HCT116 (cell line): ENCODE data around the gene AP3D1. TPM values are rescaled to one million over a fixed set of nuclear protein-coding genes. Genes with fewer than 3 reads are reported as not detected.
"Not testable (repeated sequence)": the region's sequence is repeated elsewhere in the genome, so short reads cannot be mapped to it uniquely, and the experiment has no call there.

ENCODE experiments used
- ATAC-seq: fragments of 200-7000 bp; cut with Tn5 transposase; 2 replicates; pipeline ENCODE4 v1.9.1; 2020; ENCODE audit warnings: mild to moderate bottlenecking, moderate library complexity
- BruUV-seq: library from RNA; stranded (reverse); fragments of 400-500 nt; replicated peaks from 2 replicates; lab custom pipeline; 2021; lab: Mats Ljungman, UMichigan
- CTCF ChIA-PET: fragments of 300-600 bp; sonication (Branson Sonifier 250); formaldehyde crosslinking; loops from one replicate; lab custom pipeline; 2021; ENCODE audit warnings: antibody characterized with exemption; lab: Charles Lee
- POLR2A ChIA-PET: fragments of 300-600, 350-600 bp; sonication (Branson Sonifier 250); formaldehyde crosslinking; loops from one replicate; lab custom pipeline; 2021; ENCODE audit warnings: antibody characterized with exemption; lab: Charles Lee
- RAD21 ChIA-PET, 2 experiments: fragments of 300-600 bp; sonication (Branson Sonifier 250); formaldehyde crosslinking; loops; one replicate each; lab custom pipeline; 2023; ENCODE audit warnings: low total read pairs in 2 of 2; ENCODE audit not compliant: uncharacterized antibody in 2 of 2, unreplicated experiment in 2 of 2, low non-redundant PET in 1 of 2; lab: Charles Lee
- DNase-seq: peaks from one replicate; pipeline ENCODE4 v3.0.0-alpha.2; 2010; ENCODE audit warnings: low read depth, low spot score
- H2AFZ ChIP-seq: fragments of 200-600 bp; shearing (Covaris generic), sonication (generic); 2 replicates; pipeline ENCODE4 v1.6.1; 2017; ENCODE audit warnings: low read depth, mixed run types, mixed read lengths, antibody characterized with exemption, low read length; ENCODE audit not compliant: poor library complexity, severe bottlenecking
- H3K27ac ChIP-seq: 2 replicates; pipeline ENCODE4 v1.5.1; 2012; ENCODE audit warnings: low read depth, low read length
- H3K27me3 ChIP-seq: fragments of 200-600 bp; sonication (generic); 2 replicates; pipeline ENCODE4 v1.6.1; 2016; ENCODE audit warnings: mixed run types, low read length, mixed read lengths; ENCODE audit not compliant: insufficient read depth
- H3K36me3 ChIP-seq, 2 experiments: fragments of 200-500 bp in 1 of 2; fragments of 200-600 bp in 1 of 2; sonication (Bioruptor generic) in 1 of 2; sonication (generic) in 1 of 2; 2 replicates each; pipeline versions ENCODE4 v1.5.1 to v1.6.1; 2014 to 2016; ENCODE audit warnings: low read length in 2 of 2, inconsistent platforms in 1 of 2, mixed read lengths in 1 of 2, mixed run types in 1 of 2; ENCODE audit not compliant: insufficient read depth in 2 of 2, control insufficient read depth in 1 of 2
- H3K4me1 ChIP-seq, 2 experiments: fragments of 200-600 bp in 1 of 2; sonication (generic) in 1 of 2; 2 replicates each; pipeline versions ENCODE4 v1.5.1 to v1.6.1; 2012 to 2017; ENCODE audit warnings: low read length in 2 of 2, inconsistent platforms in 1 of 2, mild to moderate bottlenecking in 1 of 2, mixed read lengths in 1 of 2, mixed run types in 1 of 2, moderate library complexity in 1 of 2; ENCODE audit not compliant: insufficient read depth in 2 of 2, control insufficient read depth in 1 of 2
- H3K4me2 ChIP-seq: fragments of 200-600 bp; sonication (generic); 2 replicates; pipeline ENCODE4 v1.6.1; 2017; ENCODE audit warnings: mixed run types, low read length, mixed read lengths
- H3K4me3 ChIP-seq, 2 experiments: fragments of 200-600 bp in 1 of 2; sonication (generic) in 1 of 2; replicated peaks in 1 of 2; 2 replicates each; pipeline ENCODE4 v1.5.1; 2011 to 2016; ENCODE audit warnings: low read length in 2 of 2, control low read depth in 1 of 2, low read depth in 1 of 2, mild to moderate bottlenecking in 1 of 2, mixed read lengths in 1 of 2, mixed run types in 1 of 2
- H3K79me2 ChIP-seq: fragments of 200-600 bp; sonication (generic); 2 replicates; pipeline ENCODE4 v1.6.1; 2017; ENCODE audit warnings: mild to moderate bottlenecking, mixed run types, low read length, moderate library complexity, mixed read lengths; ENCODE audit not compliant: insufficient read depth
- H3K9ac ChIP-seq: fragments of 200-600 bp; sonication (generic); 2 replicates; pipeline ENCODE4 v1.6.1; 2016; ENCODE audit warnings: low read length, mixed read lengths
- H3K9me2 ChIP-seq: fragments of 200-600 bp; sonication (generic), shearing (Covaris generic); 2 replicates; pipeline ENCODE4 v1.6.1; 2017; ENCODE audit warnings: mixed run types, mild to moderate bottlenecking, moderate library complexity; ENCODE audit not compliant: insufficient read depth
- H3K9me3 ChIP-seq, 2 experiments: fragments of 200-500 bp in 1 of 2; fragments of 200-600 bp in 1 of 2; sonication (Bioruptor generic) in 1 of 2; sonication (generic) in 1 of 2; 2 replicates each; pipeline ENCODE4 v1.6.1; 2014 to 2017; ENCODE audit warnings: low read length in 2 of 2, mixed read lengths in 2 of 2, inconsistent platforms in 1 of 2, low read depth in 1 of 2, mild to moderate bottlenecking in 1 of 2, mixed run types in 1 of 2, moderate library complexity in 1 of 2; ENCODE audit not compliant: control insufficient read depth in 1 of 2, insufficient read depth in 1 of 2
- H4K20me1 ChIP-seq: fragments of 200-600 bp; sonication (generic), shearing (Covaris generic); 2 replicates; pipeline ENCODE4 v1.6.1; 2017; ENCODE audit warnings: mixed run types, mild to moderate bottlenecking, moderate library complexity; ENCODE audit not compliant: insufficient read depth
- EGR1 ChIP-seq: IDR thresholded peaks from 2 replicates; pipeline ENCODE4 v1.6.1; 2012; ENCODE audit warnings: low read depth
- JUND ChIP-seq: IDR thresholded peaks from 2 replicates; pipeline ENCODE4 v1.6.1; 2012
- POLR2A ChIP-seq: IDR thresholded peaks from 2 replicates; pipeline ENCODE4 v1.7.0; 2011; ENCODE audit warnings: borderline replicate concordance; ENCODE audit not compliant: insufficient read depth, insufficient read length; ENCODE audit errors: extremely low read depth
- RAD21 ChIP-seq: IDR thresholded peaks from 2 replicates; pipeline ENCODE4 v1.6.1; 2012; ENCODE audit warnings: low read depth, mild to moderate bottlenecking
- intact Hi-C: fragments of 100-400 bp; cut with micrococcal nuclease; formaldehyde crosslinking; loops from 2 replicates; pipeline ENCODE4 v1.10.0; 2022
- total RNA-seq: library from RNA; stranded (reverse); gene quantifications from one replicate; pipeline ENCODE4 v1.2.1, GENCODE V29; 2021; ENCODE audit not compliant: unreplicated experiment
- TF ChIP-seq, protein P1 (sequence below): IDR thresholded peaks from 2 replicates; pipeline ENCODE4 v1.6.1; 2012

The AP3D1 gene
- total RNA-seq, 1 experiment from 2014 or later = 137 TPM

DNA sequence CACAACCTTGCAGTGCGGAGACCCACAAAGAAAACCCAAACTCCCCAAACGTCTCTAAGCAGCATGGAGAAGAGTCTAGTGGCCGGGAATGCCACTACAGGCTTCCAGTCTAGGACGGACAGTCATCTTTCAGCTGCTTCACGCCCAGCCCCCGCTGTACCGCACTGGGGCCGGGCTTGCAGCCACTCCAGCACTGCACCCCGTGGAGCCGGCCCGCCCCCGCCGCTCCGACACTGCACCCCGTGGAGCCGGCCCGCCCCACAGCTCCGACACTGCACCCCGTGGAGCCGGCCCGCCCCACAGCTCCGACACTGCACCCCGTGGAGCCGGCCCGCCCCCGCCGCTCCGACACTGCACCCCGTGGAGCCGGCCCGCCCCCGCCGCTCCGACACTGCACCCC lies 23.1 kb downstream of the AP3D1 start:
- Histone ChIP-seq H3K79me2 (peaks cover 41% of the 10 kb centered on the region), H3K36me3 (peaks cover 16 to 57% of the 10 kb centered on the region in 2 experiments)
- H4K20me1 ChIP-seq, CTCF ChIA-PET, H3K9ac ChIP-seq, H3K4me3 ChIP-seq, ATAC-seq, DNase-seq, H3K4me2 ChIP-seq, H3K27ac ChIP-seq, BruUV-seq, H3K9me2 ChIP-seq, H2AFZ ChIP-seq, H3K27me3 ChIP-seq, POLR2A ChIA-PET, H3K4me1 ChIP-seq, H3K9me3 ChIP-seq, RAD21 ChIA-PET, intact Hi-C loops: not testable (repeated sequence)

DNA sequence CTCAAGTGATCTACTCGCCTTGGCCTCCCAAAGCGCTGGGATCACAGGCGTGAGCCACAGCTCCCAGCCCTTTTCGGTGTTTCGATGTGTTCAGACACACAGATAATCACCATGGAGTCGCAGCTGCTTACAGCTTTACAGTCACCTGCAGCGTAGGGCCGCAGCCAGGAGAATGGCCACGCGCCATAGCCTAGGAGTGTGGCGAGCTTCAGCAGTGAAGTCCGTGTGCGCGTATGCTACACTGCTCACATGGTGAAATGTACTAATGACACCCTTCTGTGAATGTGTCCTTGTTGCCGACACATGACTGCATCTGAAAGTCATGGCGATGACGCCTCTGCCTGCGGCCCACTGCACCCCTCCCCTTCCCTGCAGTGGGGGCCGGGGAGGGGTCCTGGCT lies 23.6 kb downstream of the AP3D1 start:
- DNase-seq (no peak), ATAC-seq (peak; percentile 29; the same call in 1 of the 2 replicates)
- Histone ChIP-seq H3K9me2 (no peaks in the 10 kb centered on the region), H3K4me3 (no peak overlapping the region), H3K9ac (no peak overlapping the region), H3K4me2 (no peak overlapping the region), H3K36me3 (peaks cover 16 to 56% of the 10 kb centered on the region in 2 experiments), H3K79me2 (peaks cover 37% of the 10 kb centered on the region; the same call in 1 of the 2 replicates), H2AFZ (no peak overlapping the region), H3K9me3 (no peaks in the 10 kb centered on the region), H4K20me1 (no peaks in the 10 kb centered on the region), H3K4me1 (no peaks in the 10 kb centered on the region), H3K27me3 (no peaks in the 10 kb centered on the region), H3K27ac (no peak overlapping the region)
- ChIA-PET RAD21 (no interaction called here), POLR2A (no interaction called here), CTCF (no interaction called here)
- intact Hi-C loops = no loop called here
- BruUV-seq = no TSS peak
- TF ChIP-seq JUND = no peak
- TF ChIP-seq POLR2A = no peak
- no peak for TF ChIP-seq RAD21
- TF ChIP-seq, protein P1, sequence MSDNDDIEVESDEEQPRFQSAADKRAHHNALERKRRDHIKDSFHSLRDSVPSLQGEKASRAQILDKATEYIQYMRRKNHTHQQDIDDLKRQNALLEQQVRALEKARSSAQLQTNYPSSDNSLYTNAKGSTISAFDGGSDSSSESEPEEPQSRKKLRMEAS = no peak
- TF ChIP-seq EGR1 = no peak
